Measurements from ENCODE around the gene CNTN4. TPM values are rescaled to one million over a fixed set of nuclear protein-coding genes. Genes with fewer than 3 reads are reported as not detected.
"Not testable (repeated sequence)": the region's sequence is repeated elsewhere in the genome, so short reads cannot be mapped to it uniquely, and the experiment has no call there.

CNTN4 gene
- total and polyA plus RNA-seq, 9 donors: 0.35 to 16.7 (median 3.0) TPM

DNA sequence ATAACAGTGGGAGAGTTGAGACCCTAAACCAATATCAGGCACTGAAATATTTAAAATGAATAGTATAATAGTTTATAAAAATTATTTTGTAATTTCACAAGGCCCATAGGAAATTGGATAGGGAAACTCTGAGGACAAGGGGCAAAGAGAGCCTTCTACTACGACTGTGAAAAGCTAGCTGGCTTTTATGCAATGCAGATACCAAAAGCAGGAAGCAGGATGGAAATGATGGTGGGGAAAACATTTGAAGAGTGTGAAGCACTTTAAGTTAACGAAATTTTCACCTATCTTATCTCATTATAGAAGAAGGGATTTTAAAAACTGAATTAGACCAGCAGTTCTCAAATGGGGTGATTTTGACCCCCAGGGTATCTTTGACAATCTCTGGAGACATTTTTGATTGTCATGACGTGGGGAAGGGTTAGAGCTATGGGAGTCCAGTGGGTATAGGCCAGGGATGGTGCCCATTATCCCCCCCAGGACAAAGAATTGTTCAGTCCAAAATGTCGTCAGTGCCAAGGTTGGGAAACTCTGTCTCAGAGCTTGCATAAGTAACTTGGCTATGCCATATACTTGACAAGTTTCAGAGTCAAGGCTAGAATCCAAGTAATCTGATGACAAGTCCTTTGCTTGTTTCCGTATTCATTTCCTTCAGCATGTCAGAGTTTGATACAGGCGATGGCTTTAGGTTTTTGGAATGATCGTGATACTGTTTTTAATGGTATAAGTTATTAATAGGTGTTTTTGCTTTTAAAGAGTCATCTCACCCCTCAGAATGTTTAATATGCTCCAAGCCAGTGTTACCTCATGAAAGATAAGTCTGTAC is 885.6 kb downstream of the CNTN4 start:
- no peaks in the 10 kb centered on the region for H3K4me1 ChIP-seq (ENCODE audit: insufficient read depth)
- intact Hi-C loops (cut with DNase I): no loop called here

DNA sequence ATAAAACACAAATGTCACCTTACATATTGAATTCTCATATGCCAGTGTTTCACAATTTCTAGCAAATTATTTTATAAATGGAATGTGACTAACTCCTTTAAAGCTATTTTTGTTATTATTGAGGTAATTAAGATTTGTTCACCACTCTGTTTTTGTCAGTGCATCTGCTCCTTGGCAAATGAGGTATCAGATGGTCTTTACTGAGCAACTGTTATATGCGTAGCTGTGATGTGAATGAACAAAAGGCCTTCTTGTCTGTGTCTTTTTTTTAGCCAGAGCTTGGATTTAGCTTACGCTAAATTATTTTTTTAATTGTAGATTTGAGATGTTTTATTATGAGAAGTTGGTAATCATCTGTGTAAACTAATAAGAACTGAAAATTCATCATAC is 886.2 kb downstream of the CNTN4 start:
- H3K36me3 ChIP-seq: no peaks in the 10 kb centered on the region
- no peak overlapping the region for H3K27ac ChIP-seq
- H3K9me3 ChIP-seq: no peaks in the 10 kb centered on the region
- H3K27me3 ChIP-seq: no peaks in the 10 kb centered on the region
- 93 to 97% (median 96%) methylated on average over 2 of the region's 2 CpGs for WGBS, 3 donors
- no peak overlapping the region for H3K4me3 ChIP-seq
- TF ChIP-seq EP300 (IDR thresholded peaks at IDR 0.05) (no peak), POLR2A (IDR thresholded peaks at IDR 0.05) (no peak)
- TF ChIP-seq, protein P1, sequence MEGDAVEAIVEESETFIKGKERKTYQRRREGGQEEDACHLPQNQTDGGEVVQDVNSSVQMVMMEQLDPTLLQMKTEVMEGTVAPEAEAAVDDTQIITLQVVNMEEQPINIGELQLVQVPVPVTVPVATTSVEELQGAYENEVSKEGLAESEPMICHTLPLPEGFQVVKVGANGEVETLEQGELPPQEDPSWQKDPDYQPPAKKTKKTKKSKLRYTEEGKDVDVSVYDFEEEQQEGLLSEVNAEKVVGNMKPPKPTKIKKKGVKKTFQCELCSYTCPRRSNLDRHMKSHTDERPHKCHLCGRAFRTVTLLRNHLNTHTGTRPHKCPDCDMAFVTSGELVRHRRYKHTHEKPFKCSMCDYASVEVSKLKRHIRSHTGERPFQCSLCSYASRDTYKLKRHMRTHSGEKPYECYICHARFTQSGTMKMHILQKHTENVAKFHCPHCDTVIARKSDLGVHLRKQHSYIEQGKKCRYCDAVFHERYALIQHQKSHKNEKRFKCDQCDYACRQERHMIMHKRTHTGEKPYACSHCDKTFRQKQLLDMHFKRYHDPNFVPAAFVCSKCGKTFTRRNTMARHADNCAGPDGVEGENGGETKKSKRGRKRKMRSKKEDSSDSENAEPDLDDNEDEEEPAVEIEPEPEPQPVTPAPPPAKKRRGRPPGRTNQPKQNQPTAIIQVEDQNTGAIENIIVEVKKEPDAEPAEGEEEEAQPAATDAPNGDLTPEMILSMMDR (IDR thresholded peaks at IDR 0.05): no peak
- no peak for DNase-seq
- intact Hi-C loops (cut with DNase I): no loop called here
- H3K4me1 ChIP-seq (ENCODE audit: insufficient read depth): no peaks in the 10 kb centered on the region

More for the DNA sequence above, 885.6 kb downstream of the CNTN4 start:
- Histone ChIP-seq H3K27me3 (no peaks in the 10 kb centered on the region), H3K4me3 (no peak overlapping the region), H3K9me3 (no peaks in the 10 kb centered on the region), H3K27ac (no peak overlapping the region), H3K36me3 (no peaks in the 10 kb centered on the region)
- TF ChIP-seq, protein P1 (IDR thresholded peaks at IDR 0.05): no peak
- TF ChIP-seq EP300 (IDR thresholded peaks at IDR 0.05) (no peak), POLR2A (IDR thresholded peaks at IDR 0.05) (no peak)
- no peak for DNase-seq
- 86 to 90% (median 86%) methylated on average over 7 of the region's 7 CpGs for WGBS, 3 donors

DNA sequence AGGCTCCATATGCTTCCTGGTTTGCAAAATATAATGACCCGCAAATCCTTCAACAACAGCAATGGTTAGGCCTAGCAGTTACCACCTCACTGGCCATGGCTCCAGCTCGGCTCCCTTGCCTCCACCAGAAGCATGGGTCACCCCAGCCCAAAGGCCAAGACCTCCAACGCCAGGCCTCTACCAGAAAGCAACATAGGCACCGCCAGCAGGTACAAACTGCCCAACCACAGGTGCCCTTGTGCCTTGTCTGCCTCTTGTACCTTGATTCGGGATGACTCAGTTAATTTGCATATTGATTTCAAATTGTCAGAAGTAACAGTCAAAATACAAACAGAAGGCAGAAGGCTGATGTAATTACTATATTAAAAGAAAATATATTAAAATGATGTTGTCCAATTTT is 886.8 kb downstream of the CNTN4 start:
- intact Hi-C loops (cut with DNase I): no loop called here
- TF ChIP-seq, protein P1 (IDR thresholded peaks at IDR 0.05): no peak
- TF ChIP-seq POLR2A (IDR thresholded peaks at IDR 0.05): no peak
- TF ChIP-seq EP300 (IDR thresholded peaks at IDR 0.05): no peak

DNA sequence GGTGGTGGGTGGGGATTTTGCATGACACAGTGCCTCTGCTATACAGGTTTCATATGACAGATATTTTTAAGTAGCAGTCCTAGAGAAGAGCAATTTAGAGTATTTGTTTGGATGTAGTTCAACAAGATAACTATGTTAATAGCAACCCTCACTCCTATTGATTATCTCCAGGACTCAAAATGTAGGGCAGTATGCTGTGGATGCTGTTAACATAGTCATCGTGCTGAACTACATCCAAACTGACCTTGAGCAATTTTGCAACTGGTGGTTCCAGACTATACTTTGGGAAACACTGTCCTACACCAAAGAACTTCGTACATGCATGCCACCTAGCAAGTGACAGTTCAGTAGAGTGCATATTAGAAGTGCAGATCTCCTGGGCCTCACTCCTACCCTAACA is 893.9 kb downstream of the CNTN4 start:
- 20 to 36% (median 35%) methylated on average over 2 of the region's 2 CpGs for WGBS, 3 donors
- intact Hi-C loops (cut with DNase I): no loop called here
- Histone ChIP-seq H3K9me3 (no peaks in the 10 kb centered on the region), H3K36me3 (no peaks in the 10 kb centered on the region), H3K4me1 (ENCODE audit: insufficient read depth) (peaks cover 5% of the 10 kb centered on the region), H3K4me3 (no peak overlapping the region), H3K27ac (no peak overlapping the region), H3K27me3 (no peaks in the 10 kb centered on the region)
- TF ChIP-seq EP300 (IDR thresholded peaks at IDR 0.05) (no peak), POLR2A (IDR thresholded peaks at IDR 0.05) (no peak)
- TF ChIP-seq, protein P1 (IDR thresholded peaks at IDR 0.05): no peak
- DNase-seq: no peak

More for the DNA sequence above, 886.8 kb downstream of the CNTN4 start:
- no peaks in the 10 kb centered on the region for H3K27me3 ChIP-seq
- 95 to 96% (median 95%) methylated on average over 5 of the region's 5 CpGs for WGBS, 3 donors
- H3K9me3 ChIP-seq: no peaks in the 10 kb centered on the region
- no peaks in the 10 kb centered on the region for H3K36me3 ChIP-seq
- H3K27ac ChIP-seq: no peak overlapping the region
- DNase-seq: no peak
- H3K4me3 ChIP-seq: no peak overlapping the region
- H3K4me1 ChIP-seq (ENCODE audit: insufficient read depth): no peaks in the 10 kb centered on the region

DNA sequence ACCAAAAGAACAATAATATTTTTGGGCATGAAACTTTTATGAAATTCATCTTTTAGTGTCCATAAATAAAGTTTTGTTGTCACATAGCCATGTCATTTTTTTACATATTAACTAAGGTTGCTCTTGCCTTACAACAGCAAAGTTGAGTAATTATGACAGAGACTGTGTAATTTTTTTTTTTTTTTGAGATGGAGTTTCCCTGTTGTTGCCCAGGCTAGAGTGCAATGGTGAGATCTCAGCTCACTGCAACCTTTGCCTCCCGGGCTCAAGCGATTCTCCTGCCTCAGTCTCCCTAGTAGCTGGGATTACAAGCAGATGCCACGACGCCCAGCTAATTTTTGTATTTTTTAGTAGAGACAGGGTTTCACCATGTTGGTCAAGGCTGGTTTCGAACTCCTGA is 894.5 kb downstream of the CNTN4 start:
- H3K36me3 ChIP-seq; H3K27me3 ChIP-seq; H3K9me3 ChIP-seq; intact Hi-C loops (cut with DNase I); H3K4me1 ChIP-seq (ENCODE audit: insufficient read depth); H3K27ac ChIP-seq; H3K4me3 ChIP-seq; DNase-seq: not testable (repeated sequence)
- WGBS, 3 donors: 88 to 91% (median 88%) methylated on average over 5 of the region's 5 CpGs

Data from ovary (tissue), 9 donors.